Upper lobe of left lung (tissue), 4 donors: ENCODE data around the gene ZFAND4.
"Not testable (repeated sequence)": the region's sequence is repeated elsewhere in the genome, so short reads cannot be mapped to it uniquely, and the experiment has no call there.

Source experiments
- CTCF ChIP-seq, 6 experiments: fragments of 450-650 bp in 4 of 6; fragments of 200-600 bp in 2 of 6; sonication (generic) in 2 of 6; IDR thresholded peaks; one replicate each; pipeline ENCODE4 v1.5.1; 2016 to 2019; ENCODE audit warnings: antibody characterized with exemption in 6 of 6
- EP300 ChIP-seq, 4 donors: sonication (generic); formaldehyde crosslinking; IDR thresholded peaks; one replicate each; pipeline ENCODE4 v1.5.1; 2017; ENCODE audit warnings: antibody characterized with exemption in 4 of 4, control low read depth in 2 of 4
- POLR2A ChIP-seq, 4 donors: fragments of 450-650 bp; IDR thresholded peaks; one replicate each; pipeline ENCODE4 v1.5.1; 2016 to 2017; ENCODE audit warnings: antibody characterized with exemption in 4 of 4, mild to moderate bottlenecking in 2 of 4
- POLR2AphosphoS5 ChIP-seq, 2 donors: sonication (generic); formaldehyde crosslinking; IDR thresholded peaks; one replicate each; pipeline ENCODE4 v1.5.1; 2017; ENCODE audit warnings: antibody characterized with exemption in 2 of 2

- TF ChIP-seq CTCF, EP300, POLR2A, POLR2AphosphoS5 (IDR thresholded peaks at IDR 0.05): not testable (repeated sequence)
Measured at GRCh38 chr10:45575032-45575761, 97.4 kb downstream of the ZFAND4 start.
